ENCODE results near the gene FREM1.

The FREM1 gene

DNA sequence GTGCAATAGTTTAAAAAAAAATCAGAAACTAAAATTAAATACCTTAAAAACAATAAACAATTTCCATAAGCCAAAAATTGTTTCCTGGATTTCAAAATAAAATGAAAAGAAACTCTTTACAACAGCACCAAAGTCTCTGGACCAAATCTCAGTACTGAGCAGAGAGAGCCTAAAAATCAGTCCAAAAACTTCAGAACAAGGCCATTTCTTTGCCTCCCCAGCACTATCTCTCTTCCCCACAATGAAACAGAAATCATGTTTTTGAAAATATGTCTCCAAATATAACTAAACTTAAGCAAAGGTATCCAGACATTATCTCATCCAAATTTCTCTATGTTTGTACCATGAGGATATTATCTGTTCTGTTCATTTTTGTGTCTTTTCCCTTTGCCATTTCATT lies 1.0 kb downstream of the FREM1 start:
- DNase-seq (ENCODE audit: low spot score) = no peak

- DNase-seq (ENCODE audit: low spot score) = no peak
Measured at GRCh38 chr9:14908295-14909180, 1.7 kb downstream of the FREM1 start.

- no peak for DNase-seq (ENCODE audit: low spot score)
Measured at GRCh38 chr9:14907696-14908095, 2.5 kb downstream of the FREM1 start.

- no peak for DNase-seq (ENCODE audit: low spot score)
Measured at GRCh38 chr9:14907360-14907685, 2.9 kb downstream of the FREM1 start.

DNA sequence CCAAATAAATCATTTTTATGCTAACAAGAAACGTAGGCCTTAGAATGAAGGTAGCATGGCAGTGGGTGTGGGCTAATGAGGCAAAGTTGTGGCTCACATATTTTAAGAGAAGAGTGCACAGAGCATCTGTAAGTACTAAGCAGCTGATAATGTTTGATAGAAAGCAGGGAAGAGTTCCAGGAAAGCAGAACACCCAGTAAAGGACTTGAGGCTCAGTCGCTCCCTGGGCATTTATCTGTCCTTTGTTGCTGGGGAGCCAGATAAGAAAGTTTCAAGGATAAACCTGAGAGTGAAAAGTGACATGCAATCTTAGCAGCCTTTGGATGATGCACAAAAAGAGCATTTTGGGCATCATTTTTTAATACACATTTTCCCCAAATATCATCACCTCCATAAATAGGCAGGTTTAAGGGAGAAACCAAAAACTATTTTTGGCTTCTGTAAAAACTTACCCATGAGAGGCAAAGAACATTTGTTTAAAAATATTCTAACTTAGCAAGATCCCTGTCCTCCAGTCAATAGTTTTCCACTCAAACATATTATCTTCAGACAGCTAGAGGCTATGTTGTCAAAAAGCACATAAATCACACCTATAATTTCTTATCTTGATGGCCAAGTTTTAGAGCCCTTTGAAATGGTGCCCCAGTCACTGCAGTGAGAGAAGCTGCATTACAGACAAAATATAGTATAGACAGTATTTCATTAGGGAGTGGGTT lies 3.4 kb downstream of the FREM1 start:
- no peak for DNase-seq (ENCODE audit: low spot score)

- DNase-seq (ENCODE audit: low spot score) = no peak
Measured at GRCh38 chr9:14906000-14906399, 4.2 kb downstream of the FREM1 start.

- DNase-seq (ENCODE audit: low spot score) = no peak
Measured at GRCh38 chr9:14903040-14903439, 7.2 kb downstream of the FREM1 start.

GRCh38 chr9:14902561-14902960 lies 7.7 kb downstream of the FREM1 start:
- no peak for DNase-seq (ENCODE audit: low spot score)

DNA sequence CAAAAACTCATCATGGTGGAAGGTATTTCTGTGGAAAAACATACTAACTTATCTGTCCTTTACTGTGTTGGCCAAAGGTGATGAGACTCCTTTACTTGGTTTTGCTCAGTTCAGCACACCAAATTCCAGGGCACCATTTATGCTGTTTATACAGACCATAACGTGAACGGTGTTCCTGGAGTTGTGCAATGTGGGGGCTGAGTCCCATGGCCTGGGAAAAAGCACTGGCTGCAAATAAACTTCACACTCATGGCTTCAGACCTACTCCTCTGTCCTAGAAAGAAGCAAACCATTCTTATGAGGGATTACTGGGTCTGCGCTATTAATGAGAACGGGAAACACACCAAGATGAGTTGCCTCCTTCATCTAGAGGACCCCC lies 10.4 kb downstream of the FREM1 start:
- DNase-seq (ENCODE audit: low spot score) = no peak

GRCh38 chr9:14899042-14899814 lies 11.0 kb downstream of the FREM1 start:
- DNase-seq (ENCODE audit: low spot score) = no peak

- DNase-seq (ENCODE audit: low spot score) = no peak
Measured at GRCh38 chr9:14895806-14896205, 14.4 kb downstream of the FREM1 start.

DNA sequence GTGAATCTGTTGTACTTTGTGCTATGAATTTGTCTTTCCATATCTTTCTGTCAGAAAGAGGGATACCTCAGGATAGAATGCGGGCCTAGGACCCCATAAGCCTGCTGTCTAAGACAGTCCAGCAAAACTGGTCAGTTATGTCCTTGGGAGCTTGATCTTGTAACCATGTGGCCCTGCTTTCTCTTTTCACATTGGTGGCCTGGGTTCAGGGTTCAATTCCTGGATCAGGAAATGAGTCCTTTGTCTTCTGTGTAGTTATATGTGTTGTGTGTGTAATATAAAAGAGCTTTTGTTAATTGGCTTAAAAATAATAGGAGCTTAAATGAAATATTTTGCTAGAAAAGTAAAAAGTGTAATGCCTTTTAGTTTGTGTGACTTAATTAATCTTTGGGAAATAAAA lies 16.9 kb downstream of the FREM1 start:
- no peak for DNase-seq (ENCODE audit: low spot score)

GRCh38 chr9:14891332-14891731 lies 18.9 kb downstream of the FREM1 start:
- no peak for DNase-seq (ENCODE audit: low spot score)

- no peak for DNase-seq (ENCODE audit: low spot score)
Measured at GRCh38 chr9:14889451-14889850, 20.8 kb downstream of the FREM1 start.

- no peak for DNase-seq (ENCODE audit: low spot score)
Measured at GRCh38 chr9:14888875-14889274, 21.4 kb downstream of the FREM1 start.

GRCh38 chr9:14888272-14888671 lies 22.0 kb downstream of the FREM1 start:
- no peak for DNase-seq (ENCODE audit: low spot score)

- no peak for DNase-seq (ENCODE audit: low spot score)
Measured at GRCh38 chr9:14887149-14887548, 23.1 kb downstream of the FREM1 start.

GRCh38 chr9:14883310-14883944 lies 26.8 kb downstream of the FREM1 start:
- no peak for DNase-seq (ENCODE audit: low spot score)

GRCh38 chr9:14882090-14882489 lies 28.1 kb downstream of the FREM1 start:
- no peak for DNase-seq (ENCODE audit: low spot score)

DNA sequence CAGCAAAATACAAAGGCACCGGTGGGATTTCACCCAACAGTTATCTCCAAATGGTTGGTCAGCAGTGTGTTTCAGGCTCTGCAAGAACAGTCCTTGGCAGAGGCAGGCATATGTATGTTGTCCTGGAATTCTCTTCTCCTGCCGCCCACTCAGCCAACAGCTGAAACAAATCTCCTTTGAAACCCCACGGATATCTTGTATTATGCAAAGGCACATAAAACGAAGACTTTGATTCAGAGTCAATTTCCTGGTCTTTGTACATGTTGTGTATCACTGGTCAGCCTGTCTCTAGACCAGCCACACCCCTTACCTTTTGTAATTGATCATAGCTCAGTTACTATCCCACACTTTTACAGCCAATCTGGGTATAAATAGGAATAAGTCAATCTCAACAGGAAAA lies 29.2 kb downstream of the FREM1 start:
- DNase-seq (ENCODE audit: low spot score) = no peak

- no peak for DNase-seq (ENCODE audit: low spot score)
Measured at GRCh38 chr9:14870090-14870489, 40.1 kb downstream of the FREM1 start.

DNA sequence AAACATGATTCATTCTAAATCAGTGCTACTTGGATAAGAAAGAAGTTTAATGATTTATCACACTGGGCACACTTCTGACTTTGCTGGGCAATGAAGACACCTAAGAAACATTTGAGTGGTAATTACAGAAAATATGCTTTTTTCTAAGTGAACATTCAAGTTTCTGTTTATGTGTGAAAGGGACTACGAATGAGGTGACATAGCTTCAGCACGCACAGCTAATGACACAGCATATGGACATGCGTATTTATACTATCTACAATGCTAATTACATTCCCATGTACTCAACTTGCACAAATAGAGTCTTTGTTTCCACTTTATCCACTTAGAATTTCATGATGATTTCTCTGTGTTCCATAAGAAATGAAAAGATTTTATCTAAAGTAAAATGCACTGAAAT lies 40.6 kb downstream of the FREM1 start:
- no peak for DNase-seq (ENCODE audit: low spot score)
